Astrocyte (in vitro differentiated cells and primary cell): ENCODE data around the gene SLC10A1.

ENCODE experiments used
- CTCF ChIP-seq: IDR thresholded peaks from 2 replicates; pipeline ENCODE4 v1.5.1; 2011; ENCODE audit warnings: low read depth, mild to moderate bottlenecking, inconsistent platforms, low read length, moderate library complexity; ENCODE audit not compliant: insufficient read depth
- EZH2 ChIP-seq: IDR thresholded peaks from 2 replicates; pipeline ENCODE4 v1.6.1; 2012; ENCODE audit warnings: mild to moderate bottlenecking, low read length, inconsistent platforms; ENCODE audit not compliant: insufficient read depth

- TF ChIP-seq EZH2 (no peak), CTCF (no peak)
These were observed 47.1 kb upstream of the SLC10A1 start for GRCh38 chr14:69844171-69844570.
